GM12865 (cell line): ENCODE measurements around the gene ELMO1.

Experiments used
- DNase-seq: peaks from one replicate; pipeline ENCODE4 v3.0.0; 2010; ENCODE audit warnings: low read depth
- H3K4me3 ChIP-seq: 2 replicates; pipeline ENCODE4 v1.5.1; 2011; ENCODE audit warnings: mild to moderate bottlenecking, low read depth, low read length, control low read depth
- CTCF ChIP-seq: IDR thresholded peaks from 2 replicates; pipeline ENCODE4 v1.5.1; 2011; ENCODE audit warnings: low read length, control low read depth, low read depth, inconsistent platforms; ENCODE audit not compliant: insufficient read depth; ENCODE audit errors: missing control alignments

ELMO1 gene

GRCh38 chr7:36906448-36906847, 542.2 kb downstream of the ELMO1 start:
- no peak for TF ChIP-seq CTCF
- DNase-seq, result no peak
- H3K4me3 ChIP-seq, result no peak overlapping the region

GRCh38 chr7:36905841-36906240, 542.8 kb downstream of the ELMO1 start:
- no peak overlapping the region for H3K4me3 ChIP-seq
- no peak for TF ChIP-seq CTCF
- no peak for DNase-seq

- DNase-seq, result no peak
- no peak overlapping the region for H3K4me3 ChIP-seq
These were observed 543.9 kb downstream of the ELMO1 start for GRCh38 chr7:36904802-36905201.

GRCh38 chr7:36904101-36904500, 544.6 kb downstream of the ELMO1 start:
- no peak for DNase-seq
- TF ChIP-seq CTCF, result no peak
- no peak overlapping the region for H3K4me3 ChIP-seq

More at GRCh38 chr7:36904802-36905201, 543.9 kb downstream of the ELMO1 start:
- TF ChIP-seq CTCF, result no peak

- TF ChIP-seq CTCF, result no peak
- H3K4me3 ChIP-seq, result no peak overlapping the region
- DNase-seq, result no peak
These were observed 547.5 kb downstream of the ELMO1 start for GRCh38 chr7:36900988-36901710.

- DNase-seq, result no peak
- TF ChIP-seq CTCF, result no peak
- no peak overlapping the region for H3K4me3 ChIP-seq
These were observed 550.5 kb downstream of the ELMO1 start for GRCh38 chr7:36898186-36898585.
